ENCODE results near the gene TNNI3K.

TNNI3K gene

GRCh38 chr1:74375376-74375775, 140.2 kb downstream of the TNNI3K start:
- intact Hi-C loops (cut with DNase I) = no loop called here
- DNase-seq = no peak

DNA sequence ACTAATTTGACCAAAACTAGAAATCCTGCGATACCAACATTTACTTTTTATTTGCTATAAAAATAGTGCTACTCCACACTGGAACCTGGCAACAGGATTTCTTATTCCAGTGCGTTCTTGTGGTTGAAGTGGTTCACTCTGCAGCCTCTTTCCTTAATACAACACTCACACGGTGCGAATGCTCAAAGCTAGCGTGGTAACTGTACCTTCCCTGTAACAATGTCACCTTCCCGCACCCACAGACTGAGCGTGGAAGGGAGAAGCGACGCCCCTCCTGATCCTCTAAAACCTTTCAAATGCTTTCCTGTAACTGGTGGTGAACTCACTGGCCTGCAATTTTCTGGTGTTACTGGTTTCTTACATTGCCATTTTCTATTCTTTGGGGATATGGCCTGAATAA, 145.1 kb downstream of the TNNI3K start:
- intact Hi-C loops (cut with DNase I) = no loop called here

DNA sequence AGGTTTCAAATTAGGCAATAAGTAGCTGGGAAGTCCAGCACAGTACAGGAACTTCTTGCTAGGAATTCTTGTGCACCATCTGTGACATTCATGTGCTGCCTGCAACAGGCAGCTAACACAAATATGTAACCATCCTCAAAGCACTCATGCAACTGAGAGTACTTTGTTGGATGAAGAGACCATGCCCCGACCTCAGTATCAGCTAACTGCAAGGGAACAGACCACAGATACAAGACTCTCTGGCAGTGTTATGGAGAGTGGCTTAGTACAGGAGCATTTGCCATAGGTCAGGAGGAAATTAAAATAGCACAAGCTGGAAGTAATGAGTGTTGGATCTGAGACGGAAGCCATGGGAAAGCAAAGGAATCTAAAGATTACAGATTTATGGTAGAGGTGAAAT, 153.7 kb downstream of the TNNI3K start:
- intact Hi-C loops (cut with DNase I) = no loop called here
- DNase-seq = no peak

More for the DNA sequence above, 145.1 kb downstream of the TNNI3K start:
- no peak for DNase-seq

GRCh38 chr1:74392186-74392585, 157.0 kb downstream of the TNNI3K start:
- intact Hi-C loops (cut with DNase I) = no loop called here

DNA sequence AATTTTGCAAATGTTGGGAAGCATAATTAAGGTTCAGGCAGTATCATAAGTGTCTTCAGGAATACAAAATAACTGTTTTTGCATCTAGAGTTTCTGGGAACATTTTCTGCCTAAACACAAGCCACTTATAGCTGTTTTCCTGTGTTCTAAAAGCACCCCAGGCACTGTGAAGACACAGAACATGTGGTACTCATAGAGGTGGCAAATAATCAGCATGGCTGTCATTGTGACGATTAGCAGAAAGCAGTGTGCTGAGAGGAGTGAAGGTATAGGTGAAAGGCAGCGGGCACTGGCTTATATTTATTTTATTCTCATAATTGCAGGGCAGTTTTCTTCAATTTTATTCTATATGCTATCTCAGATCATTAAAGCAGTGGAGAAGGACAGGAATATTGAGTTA, 157.7 kb downstream of the TNNI3K start:
- no peak for DNase-seq
- intact Hi-C loops (cut with DNase I) = no loop called here

More at GRCh38 chr1:74392186-74392585, 157.0 kb downstream of the TNNI3K start:
- no peak for DNase-seq

GRCh38 chr1:74395571-74395970, 160.4 kb downstream of the TNNI3K start:
- intact Hi-C loops (cut with DNase I) = no loop called here
- peak in 1 of 10 donors; percentile 50 for DNase-seq

- DNase-seq = peak in 1 of 10 donors; percentile 26
- intact Hi-C loops (cut with DNase I) = no loop called here
Measured at GRCh38 chr1:74396462-74396861, 161.3 kb downstream of the TNNI3K start.

DNA sequence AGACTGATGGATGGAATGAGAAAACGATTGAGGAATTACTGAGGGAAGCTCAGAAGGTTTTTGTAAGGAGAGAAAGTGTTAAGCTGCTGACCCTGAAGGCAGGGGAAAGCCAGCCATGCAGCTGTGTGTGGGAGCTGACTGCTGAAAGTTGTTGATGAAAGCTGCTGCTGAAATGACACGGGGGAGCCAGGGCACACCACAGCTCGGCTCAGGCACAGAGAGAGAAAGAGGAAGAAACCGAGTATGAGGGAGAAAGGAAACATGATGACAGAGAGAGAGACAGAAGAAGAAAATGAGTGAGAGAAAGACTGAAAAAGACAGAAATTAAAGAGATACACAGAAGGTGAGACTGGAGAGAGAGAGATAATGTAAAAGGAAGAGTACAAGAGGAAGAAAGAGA, 161.7 kb downstream of the TNNI3K start:
- DNase-seq = peak in 3 of 10 donors; percentile 8 to 82 (median 55)
- intact Hi-C loops (cut with DNase I) = no loop called here

- DNase-seq = no peak
Measured at GRCh38 chr1:74399249-74399648, 164.1 kb downstream of the TNNI3K start.

GRCh38 chr1:74402873-74403272, 167.7 kb downstream of the TNNI3K start:
- intact Hi-C loops (cut with DNase I) = no loop called here
- DNase-seq = no peak

More at GRCh38 chr1:74399249-74399648, 164.1 kb downstream of the TNNI3K start:
- intact Hi-C loops (cut with DNase I) = no loop called here

- DNase-seq = no peak
- intact Hi-C loops (cut with DNase I) = no loop called here
Measured at GRCh38 chr1:74403606-74404005, 168.4 kb downstream of the TNNI3K start.

DNA sequence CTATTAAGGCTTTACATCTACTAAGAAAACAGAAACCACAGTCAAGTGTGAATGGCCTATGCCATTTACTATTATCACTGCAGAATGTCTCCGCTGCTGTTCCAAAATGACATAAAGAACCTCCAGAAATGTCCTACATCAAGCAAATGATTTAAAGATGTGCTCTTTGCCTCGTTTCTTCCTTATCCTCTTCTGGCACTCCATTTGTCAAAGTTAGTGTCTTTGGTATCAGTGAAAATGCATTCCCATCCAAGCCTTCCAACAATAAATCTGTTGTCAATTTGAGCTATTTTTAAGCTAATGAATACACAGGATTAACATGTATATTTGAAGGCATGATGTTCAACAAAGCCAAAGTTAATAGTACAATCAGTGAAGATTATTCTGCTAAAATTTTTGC, 171.6 kb downstream of the TNNI3K start:
- intact Hi-C loops (cut with DNase I) = no loop called here
- DNase-seq = no peak

DNA sequence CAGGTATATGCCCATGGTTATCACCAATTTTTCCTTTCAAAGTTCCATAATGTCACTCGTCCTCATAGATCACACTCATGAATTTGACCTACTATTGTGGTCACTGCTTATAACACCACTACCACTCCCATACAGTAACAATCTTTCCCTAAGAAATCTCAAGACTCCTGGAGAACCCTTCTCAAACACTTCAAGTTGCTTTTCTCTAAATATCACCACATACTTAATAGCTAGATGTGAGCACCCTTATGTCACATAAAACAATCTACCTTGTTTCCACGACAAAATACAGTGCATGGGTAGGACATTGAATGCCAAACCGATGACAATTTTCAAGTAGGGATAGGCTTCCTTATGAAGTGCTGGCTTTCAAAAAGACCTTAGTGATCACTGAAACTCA, 172.7 kb downstream of the TNNI3K start:
- intact Hi-C loops (cut with DNase I) = no loop called here
- DNase-seq = no peak

GRCh38 chr1:74412244-74412643, 177.1 kb downstream of the TNNI3K start:
- no peak for DNase-seq
- intact Hi-C loops (cut with DNase I) = no loop called here

- no peak for DNase-seq
- intact Hi-C loops (cut with DNase I) = no loop called here
Measured at GRCh38 chr1:74415935-74416334, 180.7 kb downstream of the TNNI3K start.

DNA sequence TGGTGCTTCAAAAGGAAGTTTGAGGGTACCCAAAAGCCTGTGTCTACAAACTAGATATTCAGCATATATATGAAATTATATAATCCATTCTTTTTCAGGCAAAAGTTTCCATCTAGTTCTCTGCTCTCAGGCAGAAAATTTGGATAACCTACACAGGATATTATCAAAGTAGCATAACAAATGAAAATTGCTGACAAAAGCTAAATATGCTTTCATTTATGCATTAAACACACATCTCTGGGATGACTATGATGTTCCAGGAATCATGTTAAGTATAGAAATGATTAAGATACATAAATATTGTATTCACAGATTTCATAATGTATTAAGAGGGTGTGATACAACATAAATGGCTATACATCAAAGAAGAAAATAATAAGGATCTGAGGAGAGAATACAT, 184.4 kb downstream of the TNNI3K start:
- intact Hi-C loops (cut with DNase I) = no loop called here
- DNase-seq = no peak

GRCh38 chr1:74420467-74420866, 185.3 kb downstream of the TNNI3K start:
- no peak for DNase-seq
- intact Hi-C loops (cut with DNase I) = no loop called here

- intact Hi-C loops (cut with DNase I) = no loop called here
- no peak for DNase-seq
Measured at GRCh38 chr1:74422421-74423292, 187.5 kb downstream of the TNNI3K start.

DNA sequence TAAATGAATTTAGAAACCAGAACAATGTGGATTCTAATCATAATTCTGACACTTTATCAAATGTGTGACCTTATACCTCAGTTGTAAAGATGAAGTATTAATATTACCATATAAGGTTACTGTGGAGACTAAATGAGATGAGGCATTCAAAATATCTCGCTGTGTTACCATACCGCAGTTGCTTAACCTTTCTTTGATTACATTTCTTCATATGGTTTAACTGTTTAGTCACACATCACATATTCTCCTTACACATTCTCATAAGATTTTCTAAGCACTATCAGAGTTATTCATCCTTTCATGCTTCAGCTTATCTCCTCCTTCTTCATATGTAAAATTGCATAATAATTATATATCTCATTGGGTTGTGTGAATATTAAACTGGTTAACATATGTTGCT, 188.3 kb downstream of the TNNI3K start:
- DNase-seq = no peak
- intact Hi-C loops (cut with DNase I) = no loop called here

GRCh38 chr1:74425676-74426075, 190.5 kb downstream of the TNNI3K start:
- intact Hi-C loops (cut with DNase I) = no loop called here
- DNase-seq = no peak

GRCh38 chr1:74426208-74426937, 191.2 kb downstream of the TNNI3K start:
- no peak for DNase-seq
- intact Hi-C loops (cut with DNase I) = no loop called here

DNA sequence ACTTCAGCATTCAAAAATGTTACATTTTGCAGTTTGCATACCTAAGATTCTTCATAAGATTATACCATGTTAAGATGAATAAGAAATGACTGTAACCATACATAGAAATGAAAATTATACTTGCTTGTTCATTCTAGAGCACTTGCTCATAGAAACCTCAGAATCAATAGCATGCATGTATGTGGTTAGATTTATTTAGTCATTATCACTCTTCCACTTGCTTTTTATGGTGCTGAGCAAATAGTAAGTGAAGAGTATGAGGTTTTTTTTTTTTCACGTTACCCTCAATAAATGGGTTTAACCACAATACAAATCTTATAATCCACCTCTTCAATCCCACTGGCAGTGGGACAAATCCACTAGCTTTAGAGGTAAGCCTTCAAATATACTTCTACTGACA, 192.5 kb downstream of the TNNI3K start:
- intact Hi-C loops (cut with DNase I) = no loop called here
- DNase-seq = no peak

Data from posterior cingulate gyrus (tissue), 11 donors.